ENCODE results near the gene NOLC1.

DNA sequence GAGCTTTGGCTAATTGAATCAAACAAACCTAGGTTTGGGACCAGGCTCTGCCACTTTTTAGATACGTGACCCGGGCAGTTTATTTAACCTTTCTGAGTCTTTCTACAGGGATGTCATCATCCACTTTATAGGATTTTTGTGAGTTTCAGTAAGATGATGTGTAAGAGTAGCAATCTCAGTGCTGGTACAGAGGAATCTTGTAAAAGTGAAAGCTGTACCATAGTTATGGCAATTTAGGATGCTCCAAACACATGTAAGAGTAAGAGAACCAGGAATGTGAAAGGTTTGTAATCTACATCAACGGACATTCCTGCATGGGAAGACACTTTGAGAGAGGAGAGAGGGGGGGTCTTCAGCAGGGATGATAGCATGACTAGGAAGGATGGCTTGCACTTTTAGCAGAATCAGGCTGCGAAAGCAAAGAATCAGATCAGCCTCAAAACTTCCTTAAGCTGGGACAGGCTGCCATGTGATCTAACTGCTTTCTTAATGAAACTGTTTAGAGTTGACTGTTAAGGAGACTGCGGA lies 968 bp downstream of the NOLC1 start:
- TF ChIP-seq, protein P1, sequence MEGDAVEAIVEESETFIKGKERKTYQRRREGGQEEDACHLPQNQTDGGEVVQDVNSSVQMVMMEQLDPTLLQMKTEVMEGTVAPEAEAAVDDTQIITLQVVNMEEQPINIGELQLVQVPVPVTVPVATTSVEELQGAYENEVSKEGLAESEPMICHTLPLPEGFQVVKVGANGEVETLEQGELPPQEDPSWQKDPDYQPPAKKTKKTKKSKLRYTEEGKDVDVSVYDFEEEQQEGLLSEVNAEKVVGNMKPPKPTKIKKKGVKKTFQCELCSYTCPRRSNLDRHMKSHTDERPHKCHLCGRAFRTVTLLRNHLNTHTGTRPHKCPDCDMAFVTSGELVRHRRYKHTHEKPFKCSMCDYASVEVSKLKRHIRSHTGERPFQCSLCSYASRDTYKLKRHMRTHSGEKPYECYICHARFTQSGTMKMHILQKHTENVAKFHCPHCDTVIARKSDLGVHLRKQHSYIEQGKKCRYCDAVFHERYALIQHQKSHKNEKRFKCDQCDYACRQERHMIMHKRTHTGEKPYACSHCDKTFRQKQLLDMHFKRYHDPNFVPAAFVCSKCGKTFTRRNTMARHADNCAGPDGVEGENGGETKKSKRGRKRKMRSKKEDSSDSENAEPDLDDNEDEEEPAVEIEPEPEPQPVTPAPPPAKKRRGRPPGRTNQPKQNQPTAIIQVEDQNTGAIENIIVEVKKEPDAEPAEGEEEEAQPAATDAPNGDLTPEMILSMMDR (IDR thresholded peaks at IDR 0.05): no peak
- TF ChIP-seq POLR2A (IDR thresholded peaks at IDR 0.05): no peak

All from breast epithelium (tissue), 3 donors.